ENCODE results near the gene FES. TPM values are rescaled to one million over a fixed set of nuclear protein-coding genes. Genes with fewer than 3 reads are reported as not detected.

The FES gene
- polyA plus RNA-seq, 1 donor from 2014 or later = not detected

DNA sequence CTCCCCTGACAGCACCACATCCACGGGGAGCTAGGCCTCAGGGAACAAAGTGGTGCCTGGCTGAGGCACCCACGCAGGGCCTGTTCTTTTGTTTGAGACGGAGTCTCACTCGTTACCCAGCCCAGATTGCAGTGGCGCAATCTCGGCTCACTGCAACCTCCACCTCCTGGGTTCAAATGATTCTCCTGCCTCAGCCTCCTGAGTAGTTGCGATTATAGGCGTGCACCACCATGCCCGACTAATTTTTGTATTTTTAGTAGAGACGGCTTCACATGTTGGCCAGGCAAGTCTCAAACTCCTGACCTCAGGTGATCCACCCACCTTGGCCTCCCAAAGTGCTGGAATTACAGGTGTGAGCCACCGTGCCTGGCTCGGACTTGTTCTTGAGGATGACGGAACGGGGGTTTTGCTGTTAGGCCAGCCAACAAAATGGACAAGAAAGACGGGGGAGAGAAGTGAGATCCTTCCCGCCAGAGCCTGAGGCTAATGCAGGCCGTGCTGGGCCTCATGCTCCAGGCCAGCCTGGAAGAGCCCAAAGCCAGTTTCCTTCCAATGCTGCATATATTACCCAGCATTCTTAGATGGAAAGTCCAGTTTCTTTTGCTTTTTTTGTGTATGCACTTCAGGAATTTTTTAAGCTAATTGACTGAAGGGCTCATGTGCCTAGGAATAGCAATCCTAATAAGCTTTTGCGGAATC is 44.0 kb upstream of the FES start:
- Histone ChIP-seq H3K27ac (ENCODE audit: low read length) (no peak overlapping the region), H3K4me2 (ENCODE audit: low read length) (no peak overlapping the region), H4K20me1 (ENCODE audit: insufficient read depth) (no peaks in the 10 kb centered on the region), H3K27me3 (ENCODE audit: insufficient read depth, low read depth, low read length) (no peaks in the 10 kb centered on the region), H3F3A (ENCODE audit: insufficient read depth, low read length, poor library complexity, severe bottlenecking) (no peaks in the 10 kb centered on the region), H3K9ac (ENCODE audit: low read length) (no peak overlapping the region), H3K36me3 (ENCODE audit: insufficient read depth, low read length) (no peaks in the 10 kb centered on the region), H3K4me3 (ENCODE audit: low read length) (no peak overlapping the region), H2AFZ (ENCODE audit: low read depth, low read length) (no peak overlapping the region), H3K9me2 (ENCODE audit: insufficient read depth, low read length) (no peaks in the 10 kb centered on the region), H3K79me2 (replicated peaks; ENCODE audit: insufficient read depth, low read length) (no peaks in the 10 kb centered on the region), H3K9me3 (ENCODE audit: low read length) (no peaks in the 10 kb centered on the region)
- TF ChIP-seq, protein P1, sequence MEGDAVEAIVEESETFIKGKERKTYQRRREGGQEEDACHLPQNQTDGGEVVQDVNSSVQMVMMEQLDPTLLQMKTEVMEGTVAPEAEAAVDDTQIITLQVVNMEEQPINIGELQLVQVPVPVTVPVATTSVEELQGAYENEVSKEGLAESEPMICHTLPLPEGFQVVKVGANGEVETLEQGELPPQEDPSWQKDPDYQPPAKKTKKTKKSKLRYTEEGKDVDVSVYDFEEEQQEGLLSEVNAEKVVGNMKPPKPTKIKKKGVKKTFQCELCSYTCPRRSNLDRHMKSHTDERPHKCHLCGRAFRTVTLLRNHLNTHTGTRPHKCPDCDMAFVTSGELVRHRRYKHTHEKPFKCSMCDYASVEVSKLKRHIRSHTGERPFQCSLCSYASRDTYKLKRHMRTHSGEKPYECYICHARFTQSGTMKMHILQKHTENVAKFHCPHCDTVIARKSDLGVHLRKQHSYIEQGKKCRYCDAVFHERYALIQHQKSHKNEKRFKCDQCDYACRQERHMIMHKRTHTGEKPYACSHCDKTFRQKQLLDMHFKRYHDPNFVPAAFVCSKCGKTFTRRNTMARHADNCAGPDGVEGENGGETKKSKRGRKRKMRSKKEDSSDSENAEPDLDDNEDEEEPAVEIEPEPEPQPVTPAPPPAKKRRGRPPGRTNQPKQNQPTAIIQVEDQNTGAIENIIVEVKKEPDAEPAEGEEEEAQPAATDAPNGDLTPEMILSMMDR (IDR thresholded peaks at IDR 0.05; ENCODE audit: poor library complexity, severe bottlenecking) = no peak
- TF ChIP-seq MXI1 (conservative IDR thresholded peaks at IDR 0.05; ENCODE audit: poor library complexity, severe bottlenecking) (no peak), RAD21 (conservative IDR thresholded peaks at IDR 0.05) (no peak), EP300 (conservative IDR thresholded peaks at IDR 0.05; ENCODE audit: poor library complexity, severe bottlenecking) (no peak), EZH2 (IDR thresholded peaks at IDR 0.05; ENCODE audit: borderline replicate concordance, insufficient read depth, low read length, poor library complexity, severe bottlenecking) (no peak), TAF1 (IDR thresholded peaks at IDR 0.05; ENCODE audit: low read depth) (no peak), POLR2AphosphoS5 (IDR thresholded peaks at IDR 0.05) (no peak), REST (IDR thresholded peaks at IDR 0.05; ENCODE audit: borderline replicate concordance) (no peak), SMC3 (conservative IDR thresholded peaks at IDR 0.05; ENCODE audit: poor library complexity) (no peak)

DNA sequence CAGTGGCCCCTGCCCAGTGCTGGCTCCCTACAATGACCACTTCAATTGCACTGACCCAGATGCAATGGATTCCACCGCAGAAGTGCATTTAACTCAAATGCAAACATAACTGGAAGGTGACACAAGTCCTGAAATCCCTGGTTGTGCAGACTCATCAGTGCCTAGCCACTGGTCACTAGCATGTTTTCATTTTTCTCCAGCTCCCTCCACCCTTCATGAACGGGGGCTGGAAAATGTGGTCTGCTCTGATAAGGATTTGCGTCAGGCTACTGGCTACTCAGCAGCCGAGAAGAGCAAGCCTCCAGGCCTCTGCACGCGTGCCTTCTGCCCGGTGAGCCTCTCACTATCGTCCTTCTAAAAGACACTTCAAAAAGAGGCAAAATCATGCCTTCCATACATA is 43.4 kb upstream of the FES start:
- TF ChIP-seq RAD21 (conservative IDR thresholded peaks at IDR 0.05) (no peak), TAF1 (IDR thresholded peaks at IDR 0.05; ENCODE audit: low read depth) (no peak)
- TF ChIP-seq, protein P1 (IDR thresholded peaks at IDR 0.05; ENCODE audit: poor library complexity, severe bottlenecking) = no peak
- Histone ChIP-seq H3K4me3 (ENCODE audit: low read length) (no peak overlapping the region), H3K9me2 (ENCODE audit: insufficient read depth, low read length) (no peaks in the 10 kb centered on the region), H4K20me1 (ENCODE audit: insufficient read depth) (no peaks in the 10 kb centered on the region), H3K79me2 (replicated peaks; ENCODE audit: insufficient read depth, low read length) (no peaks in the 10 kb centered on the region), H3F3A (ENCODE audit: insufficient read depth, low read length, poor library complexity, severe bottlenecking) (no peaks in the 10 kb centered on the region), H2AFZ (ENCODE audit: low read depth, low read length) (no peak overlapping the region), H3K4me2 (ENCODE audit: low read length) (no peak overlapping the region), H3K36me3 (ENCODE audit: insufficient read depth, low read length) (no peaks in the 10 kb centered on the region), H3K9me3 (ENCODE audit: low read length) (no peaks in the 10 kb centered on the region), H3K27ac (ENCODE audit: low read length) (no peak overlapping the region), H3K9ac (ENCODE audit: low read length) (no peak overlapping the region), H3K27me3 (ENCODE audit: insufficient read depth, low read depth, low read length) (no peaks in the 10 kb centered on the region)
